K562 (cell line): Measurements from ENCODE around the gene BRMS1. TPM values are rescaled to one million over a fixed set of nuclear protein-coding genes. Genes with fewer than 3 reads are reported as not detected.

Experiments
- C11orf30 ChIP-seq: fragments of 450-650 bp; IDR thresholded peaks from 2 replicates; pipeline ENCODE4 v1.6.1; 2016; ENCODE audit warnings: low read depth, mild to moderate bottlenecking
- DEAF1 ChIP-seq: fragments of 450-650 bp; formaldehyde crosslinking; IDR thresholded peaks from 2 replicates; pipeline ENCODE4 v1.4.0; 2020; ENCODE audit warnings: mild to moderate bottlenecking, moderate library complexity
- E2F6 ChIP-seq, 2 experiments: IDR thresholded peaks; 2 replicates each; pipeline ENCODE4 v1.6.1; 2011; ENCODE audit warnings: borderline replicate concordance in 1 of 2, control low read depth in 1 of 2, low read depth in 1 of 2, low read length in 1 of 2, mild to moderate bottlenecking in 1 of 2, mixed read lengths in 1 of 2, moderate library complexity in 1 of 2; ENCODE audit not compliant: insufficient read depth in 1 of 2, insufficient read length in 1 of 2, poor library complexity in 1 of 2, severe bottlenecking in 1 of 2; ENCODE audit errors: extremely low read depth in 1 of 2
- HDAC1 ChIP-seq, 2 experiments: fragments of 450-650 bp; IDR thresholded peaks; 2 replicates each; pipeline ENCODE4 v1.6.1; 2016 to 2017; ENCODE audit warnings: inconsistent platforms in 1 of 2, mild to moderate bottlenecking in 1 of 2, moderate library complexity in 1 of 2
- HOMEZ ChIP-seq: fragments of 250-450 bp; sonication (Bioruptor Pico); IDR thresholded peaks from 2 replicates; pipeline ENCODE4 v1.4.0; 2020; ENCODE audit warnings: mild to moderate bottlenecking, moderate library complexity
- KDM4B ChIP-seq, 2 experiments: fragments of 450-650 bp in 1 of 2; sonication (generic) in 1 of 2; IDR thresholded peaks; 2 replicates each; pipeline ENCODE4 v1.6.1; 2016 to 2017; ENCODE audit warnings: borderline replicate concordance in 2 of 2, antibody characterized with exemption in 1 of 2, low read depth in 1 of 2, mild to moderate bottlenecking in 1 of 2
- MXD1 ChIP-seq: fragments of 250-450 bp; sonication (Bioruptor Pico); IDR thresholded peaks from 2 replicates; pipeline ENCODE4 v1.8.0; 2021; ENCODE audit warnings: borderline replicate concordance, mild to moderate bottlenecking, moderate library complexity; ENCODE audit not compliant: poor library complexity, severe bottlenecking
- NCOA6 ChIP-seq: fragments of 450-650 bp; IDR thresholded peaks from 2 replicates; pipeline ENCODE4 v1.6.1; 2017; ENCODE audit warnings: mild to moderate bottlenecking
- POLR3G ChIP-seq: IDR thresholded peaks from 2 replicates; pipeline ENCODE4 v1.6.1; 2011; ENCODE audit not compliant: insufficient read length, insufficient replicate concordance; ENCODE audit errors: extremely low read depth
- SIRT6 ChIP-seq: IDR thresholded peaks from one replicate; pipeline ENCODE4 v1.6.1; 2012; ENCODE audit warnings: low read depth, mild to moderate bottlenecking, control low read depth, inconsistent platforms, low read length, moderate library complexity
- TARDBP ChIP-seq: fragments of 450-650 bp; IDR thresholded peaks from 2 replicates; pipeline ENCODE4 v1.6.1; 2016
- TSHZ1 ChIP-seq: fragments of 250-450 bp; sonication (Bioruptor Pico); IDR thresholded peaks from 2 replicates; pipeline ENCODE4 v1.4.0; 2020; ENCODE audit warnings: mild to moderate bottlenecking, moderate library complexity
- ZFP91 ChIP-seq: sonication (generic); formaldehyde crosslinking; IDR thresholded peaks from 2 replicates; pipeline ENCODE4 v1.8.0; 2022; ENCODE audit warnings: mild to moderate bottlenecking, missing genetic modification reagents
- ZNF354B ChIP-seq: fragments of 250-450 bp; sonication (Bioruptor Pico); IDR thresholded peaks from 2 replicates; pipeline ENCODE4 v1.4.0; 2020
- ZNF764 ChIP-seq: fragments of 250-450 bp; sonication (Bioruptor Pico); IDR thresholded peaks from 2 replicates; pipeline ENCODE4 v1.4.0; 2020; ENCODE audit warnings: low read depth, mild to moderate bottlenecking, moderate library complexity
- ZNF766 ChIP-seq: fragments of 200-800 bp; sonication (Bioruptor generic); conservative IDR thresholded peaks from 2 replicates; pipeline ENCODE4 v1.6.1; 2016; ENCODE audit warnings: missing genetic modification characterization, missing compliant biosample characterization
- polyA plus RNA-seq, 8 experiments: library from polyadenylated mRNA; depleted of rRNA in 4 of 8; stranded (reverse) in 5 of 8; unstranded in 3 of 8; fragments of >200 nt; fragmentation: Nextera tagmentation in 2 of 8; fragmentation: Illumina TruSeq in 1 of 8; extraction: Ambion mirVana in 2 of 8; extraction: Trizol in 1 of 8; gene quantifications; 2 replicates each; pipeline versions ENCODE4 v1.2.1 to v1.2.3, GENCODE V29; 2011 to 2014; ENCODE audit warnings: inconsistent platforms in 1 of 8, missing spikeins in 1 of 8
- total RNA-seq, 7 experiments: library from RNA; depleted of rRNA in 6 of 7; stranded (reverse); fragments of >200 nt in 6 of 7; fragmentation: Illumina TruSeq in 2 of 7; extraction: Trizol in 2 of 7; gene quantifications; 2 replicates each; pipeline versions ENCODE4 v1.2.1 to v1.2.3, GENCODE V29; 2011 to 2021; ENCODE audit warnings: low replicate concordance in 1 of 7

Gene BRMS1
- total and polyA plus RNA-seq, 9 of the 15 experiments (the other 6 are each of a cell fraction or from before 2014, with no cell fraction given), result 2.2 to 78.8 (median 33.4) TPM

GRCh38 chr11:66344550-66345315, at the start of gene BRMS1 (continued):
- TF ChIP-seq TARDBP (0 out of 2 replicates have a peak, but pooled peaks have one; percentile 56), HDAC1 (IDR thresholded peaks at IDR 0.05) (peak in 1 of 2 experiments; percentile 98; a peak in 2 of 4 replicates), ZNF766 (no peak), DEAF1 (CRISPR knock-in tag) (no peak), TSHZ1 (CRISPR knock-in tag) (no peak), ZNF764 (CRISPR knock-in tag) (no peak), SIRT6 (no peak), ZFP91 (CRISPR knock-in tag) (no peak), KDM4B (IDR thresholded peaks at IDR 0.05; ENCODE audit: borderline replicate concordance in 2 of 2, low read depth in 1 of 2) (peak in 1 of 2 experiments; percentile 41; a peak in 1 of 4 replicates), HOMEZ (CRISPR knock-in tag) (no peak), ZNF354B (CRISPR knock-in tag) (no peak), MXD1 (no peak), E2F6 (IDR thresholded peaks at IDR 0.05; ENCODE audit: borderline replicate concordance in 1 of 2, extremely low read depth in 1 of 2, insufficient read depth in 1 of 2, insufficient read length in 1 of 2, low read depth in 1 of 2, low read length in 1 of 2, poor library complexity in 1 of 2, severe bottlenecking in 1 of 2) (peak in 1 of 2 experiments; percentile 41), C11orf30 (peak; percentile 97), POLR3G (no peak), NCOA6 (no peak)
